Measurements from ENCODE around the gene CCNA2. TPM values are rescaled to one million over a fixed set of nuclear protein-coding genes. Genes with fewer than 3 reads are reported as not detected.

CCNA2 gene
- 31.8 to 49.6 TPM (median 45.6 TPM) in 5 replicates for total RNA-seq (2022; extraction: Qiagen RNA extraction; ENCODE audit: low read depth)

DNA sequence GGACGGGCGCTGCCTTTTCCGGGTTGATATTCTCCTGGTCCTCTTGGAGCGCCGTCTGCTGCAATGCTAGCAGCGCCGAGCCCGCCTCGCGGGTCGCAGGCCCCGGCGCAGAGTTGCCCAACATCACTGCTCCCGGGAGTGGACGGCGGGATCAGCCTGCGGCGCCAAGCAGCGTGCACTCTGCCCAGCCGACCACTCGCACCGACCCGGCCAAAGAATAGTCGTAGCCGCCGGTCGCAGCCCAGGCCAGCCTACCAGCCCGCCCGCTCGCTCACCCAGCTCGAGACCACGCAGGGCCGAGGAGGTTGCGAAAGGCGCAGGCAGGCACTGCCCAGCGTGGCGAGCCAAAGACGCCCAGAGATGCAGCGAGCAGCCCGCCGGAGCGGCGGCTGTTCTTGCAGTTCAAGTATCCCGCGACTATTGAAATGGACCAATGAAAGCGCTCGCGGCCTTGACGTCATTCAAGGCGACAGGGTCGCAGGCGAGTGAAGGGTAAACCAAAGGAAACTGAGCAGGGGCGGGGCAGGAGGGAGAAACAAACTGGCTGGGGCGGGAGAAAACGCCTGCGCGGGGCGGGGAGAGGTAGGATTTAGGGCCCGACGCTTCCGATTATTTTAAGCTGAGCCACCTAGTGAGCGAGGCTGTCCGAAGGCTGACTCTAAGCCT is at the start of gene CCNA2:
TSS of gene CCNA2 (minus strand) at position 379 of the 666 bp plus-strand sequence. CDS start at position 124, 255 bp downstream.

DNA sequence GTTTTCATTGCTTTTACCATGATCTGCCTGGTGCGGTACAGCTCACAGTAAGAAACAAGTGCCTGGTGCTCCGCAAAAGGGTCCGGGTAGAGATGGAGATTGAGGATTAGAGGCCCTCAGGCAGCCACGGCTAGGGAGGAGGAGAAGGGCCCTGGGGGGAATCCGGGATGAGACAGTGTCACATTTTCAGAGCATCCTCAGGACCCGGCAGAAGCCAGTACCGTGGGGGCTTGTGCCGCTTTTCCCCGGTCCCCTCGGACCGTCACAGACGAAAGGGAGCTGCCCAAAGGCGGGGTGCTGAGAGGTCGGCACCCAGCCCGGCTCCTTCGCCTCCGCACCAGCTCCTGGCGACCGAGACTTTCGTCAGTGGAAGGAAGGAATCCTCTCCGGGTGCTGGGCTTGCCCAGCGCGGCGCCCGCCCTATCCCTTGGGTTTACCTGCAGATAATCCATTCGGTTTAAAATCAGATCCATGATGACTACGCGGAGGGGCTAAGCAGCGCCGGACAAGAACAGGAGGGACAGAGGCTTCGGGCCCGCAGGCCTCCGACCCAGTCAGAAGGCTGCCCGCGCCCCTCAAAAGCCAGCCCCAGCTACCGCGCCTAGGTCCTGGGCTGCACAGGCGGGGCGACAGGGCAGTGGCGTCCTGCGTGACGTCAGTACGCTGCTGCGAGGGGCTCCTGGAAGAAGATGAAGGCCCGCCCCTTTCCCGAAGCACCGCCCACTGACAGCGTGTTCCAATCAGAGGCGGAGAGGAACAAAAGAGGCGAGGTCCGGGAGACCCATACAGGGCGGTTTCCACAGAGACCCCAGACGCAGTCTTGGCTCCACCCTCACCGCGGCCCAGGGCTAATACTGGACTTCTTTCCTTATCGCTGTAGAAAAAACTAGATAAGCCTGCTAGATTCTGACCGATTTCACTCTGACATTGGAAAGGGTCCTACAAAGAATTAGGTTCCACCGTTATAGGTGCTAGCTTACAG is 46.4 kb upstream of the CCNA2 start, which contains the start of gene BBS7:
TSS of gene BBS7 (minus strand) at position 634 of the 982 bp plus-strand sequence. CDS start at position 473, 161 bp downstream.

DNA sequence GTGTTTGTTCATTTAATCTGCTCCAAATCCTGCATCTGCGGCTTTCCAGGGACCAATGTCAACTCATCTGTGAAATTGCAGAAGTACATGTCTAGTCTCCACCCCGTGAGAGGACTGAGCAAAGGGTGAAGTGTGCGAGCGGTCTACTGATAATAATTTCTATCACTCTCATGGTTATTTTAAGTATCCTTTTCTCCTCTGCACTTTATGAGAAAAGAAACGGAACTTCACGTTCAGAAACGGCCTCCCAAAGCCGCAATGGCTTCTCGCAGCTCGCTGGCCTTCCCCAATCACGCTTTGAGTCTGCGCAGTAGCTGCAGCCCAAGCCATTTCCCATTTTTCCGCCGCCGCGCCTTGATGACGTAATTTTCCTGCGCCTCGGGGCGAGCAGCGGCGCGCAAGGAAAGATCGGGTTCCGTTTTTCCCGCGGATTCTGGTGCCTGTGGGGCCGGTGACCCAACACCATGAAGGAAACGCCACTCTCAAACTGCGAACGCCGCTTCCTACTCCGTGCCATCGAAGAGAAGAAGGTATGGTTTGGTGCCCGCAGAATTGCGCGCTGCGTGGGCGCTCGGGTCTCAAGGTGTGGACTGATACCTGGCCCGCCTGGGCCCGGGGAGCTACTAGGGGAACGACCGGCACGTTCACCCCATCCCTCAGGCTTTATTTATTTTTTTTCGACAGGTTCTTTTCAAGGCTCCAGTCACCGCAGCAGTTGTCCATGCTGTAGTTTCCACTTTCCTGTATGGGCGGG is 22.5 kb downstream of the CCNA2 start, which contains the start of gene EXOSC9:
TSS of gene EXOSC9 (plus strand) at position 363 of the 754 bp plus-strand sequence. CDS start at position 465, 102 bp downstream.

Other genes with a start within 250 kb of the CCNA2 start
- 474 to 575 TPM (median 497 TPM) in 5 replicates for gene ANXA5, start 126.9 kb downstream of the CCNA2 start, total RNA-seq (2022; extraction: Qiagen RNA extraction; ENCODE audit: low read depth)
- 0.13 to 0.33 TPM (median 0.25 TPM) in 4 of 5 replicates, not detected in the other for gene SMIM43, start 58.7 kb downstream of the CCNA2 start, total RNA-seq (2022; extraction: Qiagen RNA extraction; ENCODE audit: low read depth)
- 27.0 to 40.5 TPM (median 29.8 TPM) in 5 replicates for gene EXOSC9, start 22.6 kb downstream of the CCNA2 start, total RNA-seq (2022; extraction: Qiagen RNA extraction; ENCODE audit: low read depth)
- 10.7 to 16.8 TPM (median 14.3 TPM) in 5 replicates for gene BBS7, start 46.6 kb upstream of the CCNA2 start, total RNA-seq (2022; extraction: Qiagen RNA extraction; ENCODE audit: low read depth)
- 0.05 to 0.14 TPM (median 0.07 TPM) in 4 of 5 replicates, not detected in the other for gene TRPC3, start 128.2 kb upstream of the CCNA2 start, total RNA-seq (2022; extraction: Qiagen RNA extraction; ENCODE audit: low read depth)

All from A549 treated with ZK216348 at 1 μM for 4 hours (cell line).